ENCODE results near the gene DISP2.

Gene DISP2

DNA sequence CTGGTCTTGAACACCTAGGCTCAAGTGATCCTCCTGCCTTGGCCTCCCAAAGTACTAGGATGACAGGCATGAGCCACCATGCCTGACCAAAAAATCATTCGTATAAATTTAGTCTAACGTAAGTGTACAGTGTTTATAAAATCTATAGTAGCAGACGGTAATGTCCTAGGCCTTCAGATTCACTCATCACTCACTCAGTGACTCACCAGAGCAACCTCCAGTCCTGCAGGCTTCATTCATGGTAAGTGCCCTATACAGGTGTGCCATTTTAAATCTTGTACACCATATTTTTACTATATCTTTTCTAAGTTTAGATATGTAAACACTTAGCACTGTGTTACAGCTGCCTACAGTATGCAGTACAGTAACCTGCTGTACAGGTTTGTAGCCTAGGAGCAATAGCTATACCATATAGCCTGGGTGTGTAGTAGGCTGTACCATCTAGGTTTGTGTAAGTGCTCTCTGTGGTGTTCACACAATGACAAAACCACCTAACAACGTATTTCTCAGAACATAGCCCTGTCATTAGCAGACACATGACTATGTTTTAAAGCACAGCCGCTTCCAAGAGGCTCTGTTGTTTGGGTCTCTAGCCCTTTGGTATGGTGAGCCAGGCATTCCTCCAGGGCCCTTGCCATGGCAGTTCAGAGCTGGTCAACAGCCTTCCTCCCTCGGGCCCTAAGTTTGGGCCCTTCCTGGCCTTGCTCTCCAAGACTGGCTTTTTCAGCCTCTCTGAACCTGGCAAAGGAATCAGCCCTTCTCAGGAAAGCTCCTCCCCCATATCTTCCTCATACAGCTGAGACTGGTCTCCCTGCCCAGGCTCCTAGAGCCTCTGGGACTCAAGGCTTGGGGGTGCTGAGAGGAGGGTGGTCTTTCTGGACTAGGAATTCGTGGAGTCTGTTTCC is 15.4 kb upstream of the DISP2 start:
- no peak for DNase-seq (ENCODE audit: low read depth in 2 of 2)

GRCh38 chr15:40343512-40343911 is 14.5 kb upstream of the DISP2 start:
- DNase-seq (ENCODE audit: low read depth in 2 of 2) = no peak

GRCh38 chr15:40344217-40344616 is 13.8 kb upstream of the DISP2 start:
- DNase-seq (ENCODE audit: low read depth in 2 of 2) = no peak

- peak in 1 of 2 donors; percentile 41 for DNase-seq (ENCODE audit: low read depth in 2 of 2)
Observed at GRCh38 chr15:40344631-40345120, 13.3 kb upstream of the DISP2 start.

DNA sequence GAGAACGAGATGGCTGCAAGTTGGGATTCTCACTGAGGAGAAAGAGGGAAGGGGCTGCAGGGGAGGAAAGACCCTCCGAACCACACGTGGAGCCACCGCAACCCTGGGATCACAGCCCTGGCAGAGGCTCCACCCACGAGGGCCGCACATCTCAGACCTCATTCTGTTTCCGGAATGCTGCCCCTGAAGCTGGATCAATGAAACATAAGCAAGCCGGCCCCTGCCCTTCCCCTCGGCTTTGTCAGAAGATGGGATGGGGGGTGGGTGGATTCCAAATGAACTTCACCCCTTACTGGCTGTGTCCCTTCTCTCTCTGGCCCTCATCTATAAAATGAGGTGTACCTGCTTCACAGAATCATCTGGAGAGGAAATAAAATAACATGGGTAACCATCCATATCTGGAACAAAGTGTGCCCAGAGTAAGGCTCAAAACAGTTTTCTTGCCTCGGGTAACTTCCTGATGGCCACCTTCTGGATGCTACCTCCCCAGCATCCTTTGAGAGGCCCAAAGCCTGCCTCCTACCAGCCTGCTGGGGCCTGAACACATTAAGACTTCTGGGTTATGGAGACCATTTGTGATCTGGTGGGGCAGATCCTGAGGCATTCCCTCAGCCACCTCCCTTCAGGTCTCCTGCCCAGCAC is 12.7 kb upstream of the DISP2 start:
- DNase-seq (ENCODE audit: low read depth in 2 of 2) = no peak

DNA sequence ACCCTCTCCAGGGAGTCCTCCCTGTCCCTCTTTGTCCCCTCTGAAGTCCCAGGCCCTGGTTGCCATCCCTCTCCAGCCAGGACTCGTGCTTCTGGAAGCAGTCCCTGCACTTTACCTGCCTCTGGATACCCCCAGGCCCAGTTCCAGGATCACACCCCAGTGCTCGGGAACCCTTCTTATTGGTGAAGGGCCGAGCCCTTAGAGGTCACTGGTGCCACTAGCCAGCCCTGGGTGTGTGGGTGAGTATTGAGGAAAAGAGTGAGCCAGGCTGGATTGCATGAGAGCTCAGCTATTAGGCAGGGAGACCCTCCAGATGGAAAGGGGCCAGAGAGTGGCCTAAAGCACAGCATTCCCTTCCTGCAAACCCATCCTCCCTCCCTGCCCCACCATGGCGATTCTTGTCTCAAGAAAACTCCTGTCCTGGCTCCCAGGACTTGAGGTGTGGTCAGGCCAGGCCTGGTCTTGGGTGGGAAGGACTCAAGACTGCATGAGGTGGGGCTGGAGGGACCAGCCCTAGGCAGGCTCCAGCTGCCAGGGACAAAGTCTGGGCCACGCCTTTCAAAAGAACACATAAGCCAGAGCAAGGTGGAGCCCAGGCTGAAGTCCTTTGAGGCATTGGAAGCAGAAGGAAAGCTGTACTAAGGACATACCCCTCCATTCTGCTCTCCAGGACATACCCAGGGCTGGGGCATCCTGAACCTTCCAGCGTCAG is 12.0 kb upstream of the DISP2 start:
- DNase-seq (ENCODE audit: low read depth in 2 of 2) = no peak

DNA sequence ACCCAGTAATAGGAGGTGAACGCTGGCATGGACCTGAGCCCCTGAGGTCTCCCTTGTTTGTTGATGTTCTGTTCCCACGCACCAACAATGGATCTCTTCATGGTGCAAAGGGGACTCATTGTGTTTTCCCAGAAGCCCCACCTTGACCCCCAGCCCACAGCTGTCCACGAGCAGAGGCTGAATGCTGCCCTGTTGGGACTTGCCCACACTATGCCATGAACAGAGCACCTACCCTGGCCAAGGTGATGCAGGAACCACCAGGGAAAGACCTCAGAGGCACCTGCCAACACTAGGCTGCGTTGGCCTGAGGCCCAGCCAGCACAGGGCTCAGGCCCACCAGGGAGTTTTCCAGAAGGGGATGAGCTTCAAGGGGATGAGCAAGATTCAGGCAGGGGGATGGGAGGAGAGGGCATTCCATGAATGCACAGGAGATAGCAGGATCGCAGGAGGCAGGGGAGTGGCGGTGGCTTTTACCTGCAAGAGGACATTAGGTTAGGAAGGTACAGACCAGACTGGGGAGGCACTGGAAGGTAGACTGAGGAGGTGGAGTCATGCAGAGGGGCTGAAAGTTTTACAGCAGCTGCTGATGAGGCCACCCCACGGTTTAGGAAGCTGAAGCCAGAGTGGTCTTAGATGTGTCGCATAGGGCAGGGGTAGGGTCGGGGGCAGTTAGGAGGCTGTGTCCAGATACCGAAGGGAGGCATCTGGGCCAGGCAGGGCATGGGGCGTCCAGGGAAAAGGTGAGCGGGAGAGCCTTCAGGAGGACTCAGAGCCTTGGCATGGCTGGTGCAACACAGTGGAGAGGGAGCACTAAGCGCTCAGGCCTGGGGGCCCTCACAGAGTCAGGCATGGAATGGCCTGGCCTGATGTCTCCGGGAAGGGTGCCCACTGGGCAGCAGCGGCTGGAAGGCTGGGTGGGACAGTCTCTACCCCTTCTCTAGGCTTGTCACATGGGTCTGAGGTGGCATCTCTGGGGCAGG is 11.2 kb upstream of the DISP2 start:
- no peak for DNase-seq (ENCODE audit: low read depth in 2 of 2)

DNA sequence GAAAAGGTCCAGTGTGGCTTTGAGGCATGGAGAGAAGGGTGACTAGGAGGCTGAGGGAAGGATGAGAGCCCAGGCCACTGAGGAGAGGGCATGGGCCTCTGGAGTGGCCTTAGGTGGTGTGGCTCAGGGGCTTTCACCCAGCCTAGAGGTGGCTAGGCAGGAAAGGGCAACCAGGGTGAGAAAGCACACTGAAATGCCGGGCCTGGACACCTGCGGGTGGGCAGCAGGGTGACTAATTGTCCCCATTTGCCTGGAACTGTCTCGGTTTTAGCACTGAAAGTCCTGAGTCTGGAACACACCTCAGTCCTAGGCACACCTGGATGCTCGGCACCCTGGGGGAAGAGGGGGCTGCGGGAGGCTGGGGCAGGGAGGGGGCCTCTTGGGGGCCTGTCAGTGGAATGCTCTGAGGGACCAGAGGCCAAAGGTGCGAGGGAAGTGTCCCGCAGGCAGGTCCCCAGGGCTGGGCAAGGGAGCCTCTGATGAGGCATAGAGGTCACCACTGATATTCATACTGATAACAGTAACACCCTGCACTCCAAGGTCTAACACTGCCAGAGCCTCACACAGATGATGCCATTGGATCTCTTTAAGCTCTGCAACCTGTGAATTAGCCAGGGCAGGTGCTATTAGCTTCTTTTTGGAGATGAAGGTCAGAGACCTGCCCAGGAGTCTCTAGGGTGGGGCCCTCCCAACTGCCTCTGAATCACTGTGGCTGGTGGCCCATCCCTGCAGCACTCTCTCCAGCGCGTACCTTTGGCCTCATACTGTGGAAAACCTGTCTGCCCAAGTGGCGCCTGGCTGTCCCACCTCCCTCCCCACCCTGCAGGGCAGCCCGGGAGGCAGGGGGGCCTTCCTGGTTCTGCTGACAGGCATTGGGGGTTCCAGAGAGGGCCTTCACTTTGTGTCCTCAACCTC is 10.2 kb upstream of the DISP2 start:
- DNase-seq (ENCODE audit: low read depth in 2 of 2) = no peak

DNA sequence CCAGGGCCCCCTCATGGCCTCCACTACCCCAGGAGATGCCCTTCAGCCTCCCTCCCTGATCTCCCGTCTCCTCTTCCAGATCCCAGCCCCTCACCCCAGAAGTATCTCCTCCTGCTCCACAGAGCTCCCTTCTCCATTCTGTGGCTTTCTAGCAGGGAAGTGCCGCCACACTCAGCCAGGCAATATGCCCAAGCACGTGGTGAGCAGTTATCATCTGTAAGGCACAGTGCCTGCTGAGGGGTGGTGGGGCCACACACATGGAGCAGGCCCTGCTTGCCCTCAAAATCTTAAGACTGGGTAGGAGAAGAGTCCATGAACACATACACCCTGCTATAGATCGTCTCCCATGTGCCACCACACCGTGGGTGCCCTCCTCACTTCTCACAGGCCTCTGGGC is 9.5 kb upstream of the DISP2 start:
- DNase-seq (ENCODE audit: low read depth in 2 of 2) = no peak

GRCh38 chr15:40349163-40349562 is 8.9 kb upstream of the DISP2 start:
- DNase-seq (ENCODE audit: low read depth in 2 of 2) = no peak

DNA sequence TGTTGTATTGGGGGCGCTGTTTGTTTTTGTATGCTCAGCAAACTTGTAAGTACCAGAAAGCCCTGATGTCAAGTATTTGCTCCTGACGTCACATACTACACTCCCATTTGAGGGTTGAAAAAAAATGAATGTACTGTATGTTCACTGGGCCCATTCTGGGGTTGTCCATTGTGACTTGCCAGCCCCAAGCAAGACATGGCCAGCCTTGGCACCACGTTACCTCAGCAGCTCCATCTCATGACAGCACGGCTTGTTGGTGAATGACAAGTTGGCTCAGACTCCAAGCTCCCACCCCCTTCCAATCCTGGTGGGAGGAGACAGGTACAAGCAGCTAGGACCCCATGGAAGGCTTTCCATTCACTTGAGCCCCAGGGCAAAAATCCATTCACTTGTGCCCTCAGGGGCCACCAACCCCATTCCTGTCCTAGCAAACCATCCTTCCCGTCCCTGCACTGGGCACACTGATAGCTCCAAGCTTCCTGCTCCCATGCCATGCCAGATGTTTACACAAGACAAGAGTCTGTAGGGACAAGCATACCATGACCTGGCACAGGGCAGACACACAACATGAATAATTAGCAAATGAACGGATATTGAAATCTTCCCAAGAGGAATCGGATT is 5.6 kb upstream of the DISP2 start:
- no peak for DNase-seq (ENCODE audit: low read depth in 2 of 2)

DNA sequence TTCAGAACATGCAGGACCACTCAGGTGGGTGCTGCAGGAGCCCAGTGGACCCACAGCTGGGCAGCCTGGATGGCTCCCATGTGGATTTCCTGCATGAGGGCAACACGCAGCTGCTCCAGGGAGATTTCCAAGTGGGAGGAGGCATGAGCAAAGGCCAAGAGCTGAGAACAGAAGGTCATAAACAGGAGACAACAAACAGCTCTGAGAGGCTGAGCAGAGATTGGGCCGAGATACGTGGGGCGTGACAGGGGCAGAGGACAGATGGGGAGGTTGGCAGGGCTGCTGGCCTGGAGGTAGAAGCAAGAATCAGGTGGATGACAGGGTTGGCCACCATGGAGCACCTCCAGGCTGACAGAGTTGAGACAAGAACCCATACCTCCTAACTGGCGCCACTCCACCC is 4.3 kb upstream of the DISP2 start:
- no peak for DNase-seq (ENCODE audit: low read depth in 2 of 2)

DNA sequence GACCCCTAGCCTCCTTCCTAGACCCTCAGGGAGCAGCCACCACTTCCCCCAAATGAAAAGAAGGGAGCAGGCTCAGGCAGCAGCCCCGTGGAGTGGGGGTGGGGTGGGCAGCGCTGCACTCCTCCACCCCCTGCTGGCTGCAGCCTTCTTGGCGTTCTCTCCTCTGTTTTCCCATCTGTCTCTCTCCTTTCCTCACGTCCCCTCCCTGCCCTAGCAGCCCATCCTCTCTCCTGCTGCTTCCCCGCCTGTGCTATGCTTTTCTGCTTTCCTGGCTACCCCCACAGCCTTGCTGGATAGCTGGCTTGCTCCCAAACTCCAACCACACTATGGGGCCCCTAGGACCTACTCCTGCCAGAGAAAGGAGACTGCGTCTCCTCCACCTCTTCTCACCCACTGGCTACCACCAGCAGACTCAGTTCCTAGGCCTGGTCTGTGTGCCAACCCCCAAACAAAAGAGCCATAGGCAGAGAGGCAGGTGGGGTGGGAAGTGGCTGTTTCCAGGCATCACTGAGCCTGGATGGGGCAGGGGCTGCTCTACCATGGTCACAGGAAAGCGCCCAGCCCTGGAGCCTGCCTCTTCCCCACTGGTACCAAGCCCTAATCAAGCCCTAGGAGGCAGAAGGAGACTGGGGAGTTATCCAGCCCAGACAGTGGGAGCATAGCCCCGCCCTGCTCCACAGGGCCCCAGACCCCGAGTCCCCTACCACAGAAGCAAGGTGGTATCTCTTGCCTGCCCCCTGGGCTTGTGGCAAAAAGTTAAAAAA is 3.4 kb upstream of the DISP2 start:
- no peak for DNase-seq (ENCODE audit: low read depth in 2 of 2)

- DNase-seq (ENCODE audit: low read depth in 2 of 2) = no peak
Observed at GRCh38 chr15:40355976-40356585, 1.9 kb upstream of the DISP2 start.

- DNase-seq (ENCODE audit: low read depth in 2 of 2) = no peak
Observed at GRCh38 chr15:40357246-40357645, 773 bp upstream of the DISP2 start.

DNA sequence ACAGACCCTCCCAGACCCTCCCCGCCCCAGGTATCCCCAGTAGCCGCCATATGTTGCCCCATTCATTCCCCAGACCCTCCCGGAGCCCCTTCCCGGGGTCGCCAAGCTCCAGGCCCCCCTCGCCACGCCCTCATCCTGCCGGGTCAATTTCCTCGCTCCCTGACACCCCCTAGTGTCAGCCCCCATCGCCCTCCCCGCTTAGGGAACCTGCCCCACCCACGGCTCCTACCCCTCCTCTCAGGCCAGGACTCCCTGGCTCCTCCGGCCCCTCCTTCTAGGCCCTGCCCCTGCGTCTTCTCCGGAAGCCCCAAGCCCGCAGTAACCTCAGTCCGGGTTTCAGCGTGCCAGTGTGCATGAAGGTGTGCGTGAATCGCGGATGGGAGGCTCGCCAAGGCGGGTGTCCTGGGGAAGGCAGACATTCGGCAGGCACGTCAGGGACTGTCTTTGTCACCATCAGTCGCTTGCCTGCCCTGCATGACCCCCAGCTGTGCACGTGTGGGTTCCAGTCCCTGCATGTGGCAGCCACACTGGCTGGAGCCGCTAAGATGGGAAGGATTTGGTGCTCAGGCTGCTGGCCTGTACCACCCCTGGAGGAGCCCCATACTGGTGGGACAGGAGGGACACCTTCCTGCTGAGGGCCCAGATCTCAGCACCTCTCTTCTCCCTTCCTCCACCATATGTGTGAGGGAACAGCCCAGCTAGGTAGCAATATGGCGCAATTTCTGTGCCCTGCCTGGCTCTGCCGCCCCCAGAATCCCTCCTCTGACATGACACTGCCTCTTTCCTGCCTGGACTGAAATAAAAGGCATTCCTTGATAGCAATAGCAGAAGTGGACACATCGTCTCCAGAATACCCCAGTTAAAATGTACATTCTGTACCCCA is 693 bp downstream of the DISP2 start:
- DNase-seq (ENCODE audit: low read depth in 2 of 2) = peak in 1 of 2 donors; percentile 18

GRCh38 chr15:40360015-40360414 is 2.0 kb downstream of the DISP2 start:
- no peak for DNase-seq (ENCODE audit: low read depth in 2 of 2)

DNA sequence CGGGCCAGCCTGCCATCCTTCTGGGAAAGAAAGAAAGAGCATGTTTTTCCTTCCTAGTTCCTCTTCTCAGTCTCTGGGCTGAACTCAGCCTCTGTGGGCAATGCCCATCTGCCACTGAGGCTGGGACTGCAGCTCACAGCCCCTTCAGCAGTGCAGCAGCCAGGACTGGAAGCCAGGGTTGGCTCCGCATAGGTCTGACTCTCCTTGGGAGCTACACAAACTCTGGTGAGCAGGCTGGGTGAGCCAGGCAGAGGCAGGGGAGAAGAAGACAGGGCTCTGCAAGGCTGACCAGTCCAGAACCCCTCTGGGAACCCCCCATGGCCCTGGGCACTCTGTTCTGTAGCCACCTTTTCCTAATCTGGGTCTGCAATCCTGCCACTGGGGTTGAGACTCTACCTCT is 3.6 kb downstream of the DISP2 start:
- DNase-seq (ENCODE audit: low read depth in 2 of 2) = no peak

All from activated CD8-positive, alpha-beta memory T cell treated with anti-CD3 and anti-CD28 coated beads for 4 hours (primary cell).